IPS-NIHi7 (cell line): Measurements from ENCODE around the gene SCUBE1.
"Not testable (repeated sequence)": the region's sequence is repeated elsewhere in the genome, so short reads cannot be mapped to it uniquely, and the experiment has no call there.

Experiments used
- DNase-seq: peaks from one replicate; pipeline ENCODE4 v3.0.0; 2012; ENCODE audit warnings: mixed read lengths; ENCODE audit errors: extremely low spot score

Gene SCUBE1

GRCh38 chr22:43356881-43357280, 13.7 kb upstream of the SCUBE1 start:
- DNase-seq: no peak

- DNase-seq: not testable (repeated sequence)
Observed at GRCh38 chr22:43355688-43356087, 12.5 kb upstream of the SCUBE1 start.

GRCh38 chr22:43351966-43352345, 8.8 kb upstream of the SCUBE1 start:
- DNase-seq: no peak

GRCh38 chr22:43349636-43350035, 6.5 kb upstream of the SCUBE1 start:
- no peak for DNase-seq

- peak; percentile 93 for DNase-seq
Observed at GRCh38 chr22:43346521-43346929, 3.4 kb upstream of the SCUBE1 start.

GRCh38 chr22:43345761-43346301, 2.7 kb upstream of the SCUBE1 start:
- DNase-seq: no peak

GRCh38 chr22:43345356-43345755, 2.2 kb upstream of the SCUBE1 start:
- no peak for DNase-seq

GRCh38 chr22:43344520-43344787, 1.3 kb upstream of the SCUBE1 start:
- no peak for DNase-seq

- DNase-seq: peak; percentile 70
Observed at GRCh38 chr22:43343670-43344519, 723 bp upstream of the SCUBE1 start.

- no peak for DNase-seq
Observed at GRCh38 chr22:43342347-43343261, 568 bp downstream of the SCUBE1 start.

GRCh38 chr22:43341565-43341964, 1.6 kb downstream of the SCUBE1 start:
- no peak for DNase-seq

GRCh38 chr22:43338766-43339345, 4.3 kb downstream of the SCUBE1 start:
- DNase-seq: no peak

- DNase-seq: no peak
Observed at GRCh38 chr22:43337946-43338345, 5.2 kb downstream of the SCUBE1 start.

- no peak for DNase-seq
Observed at GRCh38 chr22:43337385-43337784, 5.8 kb downstream of the SCUBE1 start.

- DNase-seq: no peak
Observed at GRCh38 chr22:43334378-43334777, 8.8 kb downstream of the SCUBE1 start.

- no peak for DNase-seq
Observed at GRCh38 chr22:43333978-43334377, 9.2 kb downstream of the SCUBE1 start.

- DNase-seq: no peak
Observed at GRCh38 chr22:43333156-43333555, 10.0 kb downstream of the SCUBE1 start.

- no peak for DNase-seq
Observed at GRCh38 chr22:43331698-43332097, 11.5 kb downstream of the SCUBE1 start.

- no peak for DNase-seq
Observed at GRCh38 chr22:43331069-43331451, 12.1 kb downstream of the SCUBE1 start.

GRCh38 chr22:43330178-43331068, 12.7 kb downstream of the SCUBE1 start:
- no peak for DNase-seq

GRCh38 chr22:43329061-43329460, 14.1 kb downstream of the SCUBE1 start:
- no peak for DNase-seq

GRCh38 chr22:43327157-43327438, 16.1 kb downstream of the SCUBE1 start:
- DNase-seq: no peak
